HEK293 (cell line): Measurements from ENCODE around the gene AVEN.

Experiments
- CTCF ChIA-PET: fragments of 350-600 bp; formaldehyde crosslinking; extraction: SDS; loops from one replicate; lab custom pipeline; 2021; ENCODE audit warnings: antibody characterized with exemption; lab: Yijun Ruan, JAX
- POLR2A ChIA-PET: fragments of 300-600 bp; formaldehyde crosslinking; extraction: SDS; loops from one replicate; lab custom pipeline; 2020; ENCODE audit warnings: antibody characterized with exemption, inconsistent platforms; lab: Yijun Ruan, JAX
- H3K27ac ChIP-seq: fragments of 200-500 bp; sonication (Bioruptor generic); 2 replicates; pipeline ENCODE4 v1.5.1; 2014; ENCODE audit warnings: low read depth, low read length, control low read depth, inconsistent platforms; ENCODE audit errors: extremely low read depth
- H3K36me3 ChIP-seq, 2 experiments: fragments of 200-500 bp in 1 of 2; sonication (Bioruptor generic) in 1 of 2; 1 replicate in 1 of 2; 2 replicates in 1 of 2; pipeline ENCODE4 v1.5.1; 2014 to 2017; ENCODE audit warnings: inconsistent platforms in 2 of 2, low read length in 2 of 2; ENCODE audit not compliant: control insufficient read depth in 2 of 2, insufficient read depth in 1 of 2
- H3K4me1 ChIP-seq: fragments of 200-500 bp; sonication (Bioruptor generic); 2 replicates; pipeline ENCODE4 v1.5.1; 2014; ENCODE audit warnings: mild to moderate bottlenecking, low read length, inconsistent platforms; ENCODE audit not compliant: control insufficient read depth, insufficient read depth
- H3K4me3 ChIP-seq: 2 replicates; pipeline ENCODE4 v1.5.1; 2011; ENCODE audit warnings: low read depth, mild to moderate bottlenecking, control low read depth, low read length, moderate library complexity
- H3K9me3 ChIP-seq: fragments of 200-500 bp; sonication (Bioruptor generic); 2 replicates; pipeline ENCODE4 v1.5.1; 2014; ENCODE audit warnings: low read depth, low read length, inconsistent platforms; ENCODE audit not compliant: control insufficient read depth, insufficient read depth
- GLIS2 ChIP-seq: fragments of 450-650 bp; formaldehyde crosslinking; IDR thresholded peaks from 2 replicates; pipeline ENCODE4 v1.5.1; 2016; ENCODE audit warnings: missing biosample characterization, missing genetic modification characterization
- KLF16 ChIP-seq: fragments of 450-650 bp; formaldehyde crosslinking; IDR thresholded peaks from 2 replicates; pipeline ENCODE4 v1.5.1; 2017; ENCODE audit warnings: missing biosample characterization, missing genetic modification characterization
- SP2 ChIP-seq: fragments of 450-650 bp; formaldehyde crosslinking; IDR thresholded peaks from 2 replicates; pipeline ENCODE4 v1.5.1; 2016; ENCODE audit warnings: missing biosample characterization, missing genetic modification characterization
- ZNF133 ChIP-seq: fragments of 450-650 bp; formaldehyde crosslinking; IDR thresholded peaks from 2 replicates; pipeline ENCODE4 v1.5.1; 2016; ENCODE audit warnings: missing biosample characterization, missing genetic modification characterization
- ZNF146 ChIP-seq: fragments of 450-650 bp; formaldehyde crosslinking; IDR thresholded peaks from 2 replicates; pipeline ENCODE4 v1.5.1; 2016; ENCODE audit warnings: missing biosample characterization, missing genetic modification characterization
- ZNF157 ChIP-seq: fragments of 450-650 bp; formaldehyde crosslinking; IDR thresholded peaks from 2 replicates; pipeline ENCODE4 v1.5.1; 2016; ENCODE audit warnings: missing biosample characterization, missing genetic modification characterization
- ZNF211 ChIP-seq: fragments of 450-650 bp; formaldehyde crosslinking; IDR thresholded peaks from 2 replicates; pipeline ENCODE4 v1.5.1; 2016; ENCODE audit warnings: low read depth, missing biosample characterization, missing genetic modification characterization
- ZNF560 ChIP-seq: fragments of 450-650 bp; formaldehyde crosslinking; IDR thresholded peaks from 2 replicates; pipeline ENCODE4 v1.5.1; 2017; ENCODE audit warnings: missing biosample characterization, missing genetic modification characterization, borderline replicate concordance
- ZNF571 ChIP-seq: fragments of 450-650 bp; formaldehyde crosslinking; IDR thresholded peaks from 2 replicates; pipeline ENCODE4 v1.5.0; 2017; ENCODE audit warnings: missing biosample characterization, missing genetic modification characterization
- ZNF768 ChIP-seq: fragments of 450-650 bp; formaldehyde crosslinking; IDR thresholded peaks from 2 replicates; pipeline ENCODE4 v1.5.1; 2018; ENCODE audit warnings: missing biosample characterization, mild to moderate bottlenecking, missing genetic modification characterization
- TF ChIP-seq, protein P1 (sequence below): fragments of 450-650 bp; formaldehyde crosslinking; IDR thresholded peaks from 2 replicates; pipeline ENCODE4 v1.5.1; 2016; ENCODE audit warnings: missing biosample characterization, missing genetic modification characterization
- TF ChIP-seq, protein P2 (sequence below): fragments of 450-650 bp; formaldehyde crosslinking; IDR thresholded peaks from 2 replicates; pipeline ENCODE4 v1.5.1; 2016; ENCODE audit warnings: missing biosample characterization, missing genetic modification characterization
- TF ChIP-seq, protein P3 (sequence below): fragments of 450-650 bp; formaldehyde crosslinking; IDR thresholded peaks from 2 replicates; pipeline ENCODE4 v1.5.1; 2016; ENCODE audit warnings: missing biosample characterization, missing genetic modification characterization
- TF ChIP-seq, protein P4 (sequence below): fragments of 450-650 bp; formaldehyde crosslinking; IDR thresholded peaks from 2 replicates; pipeline ENCODE4 v1.5.1; 2016; ENCODE audit warnings: missing biosample characterization, missing genetic modification characterization
- TF ChIP-seq, protein P5 (sequence below): fragments of 450-650 bp; formaldehyde crosslinking; IDR thresholded peaks from 2 replicates; pipeline ENCODE4 v1.5.1; 2016; ENCODE audit warnings: missing biosample characterization, missing genetic modification characterization, borderline replicate concordance
- TF ChIP-seq, protein P6 (sequence below): fragments of 450-650 bp; IDR thresholded peaks from 2 replicates; pipeline ENCODE4 v1.5.1; 2018; ENCODE audit warnings: missing biosample characterization, missing genetic modification characterization

AVEN gene

DNA sequence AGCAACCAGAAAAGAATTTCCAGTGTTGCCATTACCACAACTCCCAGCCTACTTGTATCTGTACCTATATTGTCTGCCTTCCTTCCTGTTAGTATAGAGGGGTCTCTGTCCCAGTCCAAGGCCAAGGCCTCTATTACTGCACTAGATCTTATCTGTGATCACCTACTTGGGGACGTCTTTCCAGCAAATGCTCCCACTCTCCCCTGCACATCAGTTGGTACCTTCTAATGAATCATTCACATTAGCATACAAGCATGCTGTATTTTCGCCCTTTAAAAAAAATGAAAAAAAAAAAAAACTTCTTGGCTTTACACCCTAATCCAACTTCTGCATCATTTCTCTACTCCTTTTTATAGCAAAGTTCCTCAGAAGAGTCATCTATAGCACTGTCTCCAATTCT is 4.8 kb upstream of the AVEN start:
- no peak for TF ChIP-seq KLF16 (tag by site-specific recombination)
- TF ChIP-seq, protein P1, sequence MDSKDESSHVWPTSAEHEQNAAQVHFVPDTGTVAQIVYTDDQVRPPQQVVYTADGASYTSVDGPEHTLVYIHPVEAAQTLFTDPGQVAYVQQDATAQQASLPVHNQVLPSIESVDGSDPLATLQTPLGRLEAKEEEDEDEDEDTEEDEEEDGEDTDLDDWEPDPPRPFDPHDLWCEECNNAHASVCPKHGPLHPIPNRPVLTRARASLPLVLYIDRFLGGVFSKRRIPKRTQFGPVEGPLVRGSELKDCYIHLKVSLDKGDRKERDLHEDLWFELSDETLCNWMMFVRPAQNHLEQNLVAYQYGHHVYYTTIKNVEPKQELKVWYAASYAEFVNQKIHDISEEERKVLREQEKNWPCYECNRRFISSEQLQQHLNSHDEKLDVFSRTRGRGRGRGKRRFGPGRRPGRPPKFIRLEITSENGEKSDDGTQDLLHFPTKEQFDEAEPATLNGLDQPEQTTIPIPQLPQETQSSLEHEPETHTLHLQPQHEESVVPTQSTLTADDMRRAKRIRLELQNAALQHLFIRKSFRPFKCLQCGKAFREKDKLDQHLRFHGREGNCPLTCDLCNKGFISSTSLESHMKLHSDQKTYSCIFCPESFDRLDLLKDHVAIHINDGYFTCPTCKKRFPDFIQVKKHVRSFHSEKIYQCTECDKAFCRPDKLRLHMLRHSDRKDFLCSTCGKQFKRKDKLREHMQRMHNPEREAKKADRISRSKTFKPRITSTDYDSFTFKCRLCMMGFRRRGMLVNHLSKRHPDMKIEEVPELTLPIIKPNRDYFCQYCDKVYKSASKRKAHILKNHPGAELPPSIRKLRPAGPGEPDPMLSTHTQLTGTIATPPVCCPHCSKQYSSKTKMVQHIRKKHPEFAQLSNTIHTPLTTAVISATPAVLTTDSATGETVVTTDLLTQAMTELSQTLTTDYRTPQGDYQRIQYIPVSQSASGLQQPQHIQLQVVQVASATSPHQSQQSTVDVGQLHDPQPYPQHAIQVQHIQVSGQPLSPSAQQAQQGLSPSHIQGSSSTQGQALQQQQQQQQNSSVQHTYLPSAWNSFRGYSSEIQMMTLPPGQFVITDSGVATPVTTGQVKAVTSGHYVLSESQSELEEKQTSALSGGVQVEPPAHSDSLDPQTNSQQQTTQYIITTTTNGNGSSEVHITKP (tag by site-specific recombination): peak; percentile 65
- TF ChIP-seq, all 188 proteins: peak for 1
- Histone ChIP-seq H3K27ac (no peak overlapping the region), H3K4me1 (no peaks in the 10 kb centered on the region), H3K36me3 (no peaks in the 10 kb centered on the region), H3K9me3 (no peaks in the 10 kb centered on the region), H3K4me3 (no peak overlapping the region)
- ChIA-PET CTCF (interaction anchor here (0.6 to 1.2 kb wide), 2 partner anchors 65 to 197 kb away, joined by 3 to 4 read pairs; no protein-coding TSS in a partner anchor), POLR2A (no interaction called here)

DNA sequence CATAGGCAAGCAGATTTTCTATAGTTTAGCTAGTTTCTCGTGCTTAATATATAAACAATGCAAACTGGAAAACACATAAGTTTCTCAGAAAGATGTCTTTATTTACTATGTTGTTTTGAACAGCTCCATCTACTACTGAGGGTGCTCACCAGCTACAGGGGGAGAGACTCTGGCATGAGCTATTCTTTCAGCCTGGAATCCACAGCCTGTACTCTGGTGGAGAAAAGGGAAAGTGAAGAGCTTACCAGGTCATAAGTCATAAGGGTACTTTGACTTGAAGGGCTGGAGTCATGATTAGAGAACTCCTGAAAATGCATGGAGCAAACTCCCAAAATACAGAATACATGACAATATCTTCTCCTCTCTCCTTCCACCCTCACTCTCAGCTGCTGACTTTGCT is 4.4 kb upstream of the AVEN start:
- H3K9me3 ChIP-seq: no peaks in the 10 kb centered on the region
- H3K4me3 ChIP-seq: no peak overlapping the region
- ChIA-PET CTCF (interaction anchor here (0.6 to 1.2 kb wide), 2 partner anchors 65 to 198 kb away, joined by 3 to 4 read pairs; no protein-coding TSS in a partner anchor), POLR2A (no interaction called here)
- H3K27ac ChIP-seq: no peak overlapping the region
- no peaks in the 10 kb centered on the region for H3K4me1 ChIP-seq
- no peaks in the 10 kb centered on the region for H3K36me3 ChIP-seq
- no peak for TF ChIP-seq ZNF146
- TF ChIP-seq, protein P2, sequence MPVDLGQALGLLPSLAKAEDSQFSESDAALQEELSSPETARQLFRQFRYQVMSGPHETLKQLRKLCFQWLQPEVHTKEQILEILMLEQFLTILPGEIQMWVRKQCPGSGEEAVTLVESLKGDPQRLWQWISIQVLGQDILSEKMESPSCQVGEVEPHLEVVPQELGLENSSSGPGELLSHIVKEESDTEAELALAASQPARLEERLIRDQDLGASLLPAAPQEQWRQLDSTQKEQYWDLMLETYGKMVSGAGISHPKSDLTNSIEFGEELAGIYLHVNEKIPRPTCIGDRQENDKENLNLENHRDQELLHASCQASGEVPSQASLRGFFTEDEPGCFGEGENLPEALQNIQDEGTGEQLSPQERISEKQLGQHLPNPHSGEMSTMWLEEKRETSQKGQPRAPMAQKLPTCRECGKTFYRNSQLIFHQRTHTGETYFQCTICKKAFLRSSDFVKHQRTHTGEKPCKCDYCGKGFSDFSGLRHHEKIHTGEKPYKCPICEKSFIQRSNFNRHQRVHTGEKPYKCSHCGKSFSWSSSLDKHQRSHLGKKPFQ (tag by site-specific recombination): no peak

DNA sequence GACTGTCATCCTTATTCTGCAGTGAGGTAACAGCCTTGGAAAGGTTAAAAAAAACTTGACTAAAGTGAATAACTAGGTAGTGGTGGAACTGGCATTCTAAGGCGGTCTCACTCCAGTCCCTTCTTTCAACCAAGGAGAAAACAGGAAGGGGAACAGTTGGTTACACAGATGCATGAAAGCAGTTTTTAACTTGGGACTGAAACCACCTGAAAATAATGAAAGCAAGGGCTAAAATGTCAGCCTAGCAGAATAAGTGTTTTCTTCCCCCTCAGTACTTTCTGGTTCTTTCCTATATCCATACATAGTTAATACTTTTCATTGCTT is 748 bp upstream of the AVEN start:
- Histone ChIP-seq H3K4me3 (no peak overlapping the region), H3K27ac (no peak overlapping the region)

More for the DNA sequence above, 748 bp upstream of the AVEN start:
- ChIA-PET POLR2A (no interaction called here), CTCF (no interaction called here)
- no peaks in the 10 kb centered on the region for H3K9me3 ChIP-seq
- no peaks in the 10 kb centered on the region for H3K36me3 ChIP-seq
- TF ChIP-seq SP2 (tag by site-specific recombination) (no peak), GLIS2 (tag by site-specific recombination) (no peak), ZNF768 (tag by site-specific recombination) (no peak), ZNF157 (tag by site-specific recombination) (no peak), ZNF211 (no peak), ZNF560 (no peak), ZNF571 (tag by site-specific recombination) (no peak), ZNF133 (no peak)
- TF ChIP-seq, protein P3, sequence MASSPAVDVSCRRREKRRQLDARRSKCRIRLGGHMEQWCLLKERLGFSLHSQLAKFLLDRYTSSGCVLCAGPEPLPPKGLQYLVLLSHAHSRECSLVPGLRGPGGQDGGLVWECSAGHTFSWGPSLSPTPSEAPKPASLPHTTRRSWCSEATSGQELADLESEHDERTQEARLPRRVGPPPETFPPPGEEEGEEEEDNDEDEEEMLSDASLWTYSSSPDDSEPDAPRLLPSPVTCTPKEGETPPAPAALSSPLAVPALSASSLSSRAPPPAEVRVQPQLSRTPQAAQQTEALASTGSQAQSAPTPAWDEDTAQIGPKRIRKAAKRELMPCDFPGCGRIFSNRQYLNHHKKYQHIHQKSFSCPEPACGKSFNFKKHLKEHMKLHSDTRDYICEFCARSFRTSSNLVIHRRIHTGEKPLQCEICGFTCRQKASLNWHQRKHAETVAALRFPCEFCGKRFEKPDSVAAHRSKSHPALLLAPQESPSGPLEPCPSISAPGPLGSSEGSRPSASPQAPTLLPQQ (tag by site-specific recombination): no peak
- TF ChIP-seq, protein P4, sequence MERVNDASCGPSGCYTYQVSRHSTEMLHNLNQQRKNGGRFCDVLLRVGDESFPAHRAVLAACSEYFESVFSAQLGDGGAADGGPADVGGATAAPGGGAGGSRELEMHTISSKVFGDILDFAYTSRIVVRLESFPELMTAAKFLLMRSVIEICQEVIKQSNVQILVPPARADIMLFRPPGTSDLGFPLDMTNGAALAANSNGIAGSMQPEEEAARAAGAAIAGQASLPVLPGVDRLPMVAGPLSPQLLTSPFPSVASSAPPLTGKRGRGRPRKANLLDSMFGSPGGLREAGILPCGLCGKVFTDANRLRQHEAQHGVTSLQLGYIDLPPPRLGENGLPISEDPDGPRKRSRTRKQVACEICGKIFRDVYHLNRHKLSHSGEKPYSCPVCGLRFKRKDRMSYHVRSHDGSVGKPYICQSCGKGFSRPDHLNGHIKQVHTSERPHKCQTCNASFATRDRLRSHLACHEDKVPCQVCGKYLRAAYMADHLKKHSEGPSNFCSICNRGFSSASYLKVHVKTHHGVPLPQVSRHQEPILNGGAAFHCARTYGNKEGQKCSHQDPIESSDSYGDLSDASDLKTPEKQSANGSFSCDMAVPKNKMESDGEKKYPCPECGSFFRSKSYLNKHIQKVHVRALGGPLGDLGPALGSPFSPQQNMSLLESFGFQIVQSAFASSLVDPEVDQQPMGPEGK: no peak
- TF ChIP-seq, protein P5, sequence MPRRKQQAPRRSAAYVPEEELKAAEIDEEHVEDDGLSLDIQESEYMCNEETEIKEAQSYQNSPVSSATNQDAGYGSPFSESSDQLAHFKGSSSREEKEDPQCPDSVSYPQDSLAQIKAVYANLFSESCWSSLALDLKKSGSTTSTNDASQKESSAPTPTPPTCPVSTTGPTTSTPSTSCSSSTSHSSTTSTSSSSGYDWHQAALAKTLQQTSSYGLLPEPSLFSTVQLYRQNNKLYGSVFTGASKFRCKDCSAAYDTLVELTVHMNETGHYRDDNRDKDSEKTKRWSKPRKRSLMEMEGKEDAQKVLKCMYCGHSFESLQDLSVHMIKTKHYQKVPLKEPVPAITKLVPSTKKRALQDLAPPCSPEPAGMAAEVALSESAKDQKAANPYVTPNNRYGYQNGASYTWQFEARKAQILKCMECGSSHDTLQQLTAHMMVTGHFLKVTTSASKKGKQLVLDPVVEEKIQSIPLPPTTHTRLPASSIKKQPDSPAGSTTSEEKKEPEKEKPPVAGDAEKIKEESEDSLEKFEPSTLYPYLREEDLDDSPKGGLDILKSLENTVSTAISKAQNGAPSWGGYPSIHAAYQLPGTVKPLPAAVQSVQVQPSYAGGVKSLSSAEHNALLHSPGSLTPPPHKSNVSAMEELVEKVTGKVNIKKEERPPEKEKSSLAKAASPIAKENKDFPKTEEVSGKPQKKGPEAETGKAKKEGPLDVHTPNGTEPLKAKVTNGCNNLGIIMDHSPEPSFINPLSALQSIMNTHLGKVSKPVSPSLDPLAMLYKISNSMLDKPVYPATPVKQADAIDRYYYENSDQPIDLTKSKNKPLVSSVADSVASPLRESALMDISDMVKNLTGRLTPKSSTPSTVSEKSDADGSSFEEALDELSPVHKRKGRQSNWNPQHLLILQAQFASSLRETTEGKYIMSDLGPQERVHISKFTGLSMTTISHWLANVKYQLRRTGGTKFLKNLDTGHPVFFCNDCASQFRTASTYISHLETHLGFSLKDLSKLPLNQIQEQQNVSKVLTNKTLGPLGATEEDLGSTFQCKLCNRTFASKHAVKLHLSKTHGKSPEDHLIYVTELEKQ (tag by site-specific recombination): no peak
- TF ChIP-seq, protein P6, sequence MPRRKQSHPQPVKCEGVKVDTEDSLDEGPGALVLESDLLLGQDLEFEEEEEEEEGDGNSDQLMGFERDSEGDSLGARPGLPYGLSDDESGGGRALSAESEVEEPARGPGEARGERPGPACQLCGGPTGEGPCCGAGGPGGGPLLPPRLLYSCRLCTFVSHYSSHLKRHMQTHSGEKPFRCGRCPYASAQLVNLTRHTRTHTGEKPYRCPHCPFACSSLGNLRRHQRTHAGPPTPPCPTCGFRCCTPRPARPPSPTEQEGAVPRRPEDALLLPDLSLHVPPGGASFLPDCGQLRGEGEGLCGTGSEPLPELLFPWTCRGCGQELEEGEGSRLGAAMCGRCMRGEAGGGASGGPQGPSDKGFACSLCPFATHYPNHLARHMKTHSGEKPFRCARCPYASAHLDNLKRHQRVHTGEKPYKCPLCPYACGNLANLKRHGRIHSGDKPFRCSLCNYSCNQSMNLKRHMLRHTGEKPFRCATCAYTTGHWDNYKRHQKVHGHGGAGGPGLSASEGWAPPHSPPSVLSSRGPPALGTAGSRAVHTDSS (tag by site-specific recombination): no peak
- H3K4me1 ChIP-seq: peaks cover 3% of the 10 kb centered on the region
